SK-N-SH (cell line): ENCODE results near the gene HOXB2. TPM values are rescaled to one million over a fixed set of nuclear protein-coding genes. Genes with fewer than 3 reads are reported as not detected.
A peak's percentile ranks its signal among the peaks of the same experiment; 100 is the strongest.

Experiments
- CTCF ChIA-PET: fragments of 300-600, 350-600 bp; formaldehyde crosslinking; extraction: SDS; loops from one replicate; lab custom pipeline; 2021; lab: Yijun Ruan, JAX
- POLR2A ChIA-PET: fragments of 350-600 bp; sonication (Branson Sonifier 250); formaldehyde crosslinking; extraction: SDS; loops from one replicate; lab custom pipeline; 2020; ENCODE audit warnings: antibody characterized with exemption, inconsistent platforms; lab: Yijun Ruan, JAX
- DNase-seq: peaks from one replicate; pipeline ENCODE4 v3.0.0; 2012
- H2AFZ ChIP-seq: fragments of 200-600 bp; sonication (generic); 2 replicates; pipeline ENCODE4 v1.8.1; 2016; ENCODE audit warnings: antibody characterized with exemption, mild to moderate bottlenecking, low read depth
- H3F3A ChIP-seq: fragments of 200-600 bp; sonication (generic); replicated peaks from 2 replicates; pipeline ENCODE3; 2016; ENCODE audit warnings: antibody characterized with exemption, mild to moderate bottlenecking; ENCODE audit not compliant: insufficient read depth
- H3K27ac ChIP-seq, 2 experiments: fragments of 200-500 bp in 1 of 2; fragments of 200-600 bp in 1 of 2; sonication (Bioruptor generic) in 1 of 2; sonication (generic), shearing (Covaris generic) in 1 of 2; 2 replicates each; pipeline versions ENCODE4 v1.5.1 to v1.6.1; 2014 to 2016; ENCODE audit warnings: low read depth in 2 of 2, inconsistent platforms in 1 of 2, low read length in 1 of 2, mild to moderate bottlenecking in 1 of 2, mixed read lengths in 1 of 2
- H3K27me3 ChIP-seq: fragments of 200-600 bp; sonication (generic), shearing (Covaris generic); 2 replicates; pipeline ENCODE4 v1.6.1; 2016; ENCODE audit warnings: mixed run types; ENCODE audit not compliant: insufficient read depth
- H3K36me3 ChIP-seq, 2 experiments: fragments of 200-500 bp in 1 of 2; fragments of 200-600 bp in 1 of 2; sonication (Bioruptor generic) in 1 of 2; sonication (generic) in 1 of 2; replicated peaks in 1 of 2; 2 replicates each; pipeline versions ENCODE3 to v1.5.1; 2014 to 2016; ENCODE audit warnings: low read length in 1 of 2, mild to moderate bottlenecking in 1 of 2; ENCODE audit not compliant: insufficient read depth in 2 of 2, control insufficient read depth in 1 of 2
- H3K4me1 ChIP-seq, 2 experiments: fragments of 200-500 bp in 1 of 2; fragments of 200-600 bp in 1 of 2; sonication (Bioruptor generic) in 1 of 2; sonication (generic), shearing (Covaris generic) in 1 of 2; 2 replicates each; pipeline versions ENCODE4 v1.5.1 to v1.6.1; 2014 to 2016; ENCODE audit warnings: low read depth in 1 of 2, low read length in 1 of 2, mixed run types in 1 of 2; ENCODE audit not compliant: insufficient read depth in 2 of 2, control insufficient read depth in 1 of 2
- H3K4me2 ChIP-seq: fragments of 200-600 bp; sonication (generic), shearing (Covaris generic); 2 replicates; pipeline ENCODE4 v1.6.1; 2017; ENCODE audit warnings: mixed run types
- H3K4me3 ChIP-seq, 2 experiments: fragments of 200-500 bp in 1 of 2; fragments of 200-600 bp in 1 of 2; sonication (Bioruptor generic) in 1 of 2; sonication (generic), shearing (Covaris generic) in 1 of 2; 2 replicates each; pipeline versions ENCODE4 v1.5.1 to v1.8.1; 2014 to 2016; ENCODE audit warnings: low read depth in 2 of 2, inconsistent platforms in 1 of 2, low read length in 1 of 2, mild to moderate bottlenecking in 1 of 2, mixed read lengths in 1 of 2, moderate library complexity in 1 of 2
- H3K79me2 ChIP-seq: fragments of 200-600 bp; sonication (generic); 2 replicates; pipeline ENCODE4 v1.8.1; 2017; ENCODE audit warnings: mild to moderate bottlenecking; ENCODE audit not compliant: insufficient read depth
- H3K9ac ChIP-seq: fragments of 200-600 bp; sonication (generic); 2 replicates; pipeline ENCODE4 v1.6.1; 2017; ENCODE audit warnings: mixed run types
- H3K9me2 ChIP-seq: fragments of 200-600 bp; sonication (generic); 2 replicates; pipeline ENCODE4 v1.6.1; 2017; ENCODE audit warnings: mixed run types
- H3K9me3 ChIP-seq: fragments of 200-600 bp; sonication (generic); 2 replicates; pipeline ENCODE4 v1.6.1; 2017; ENCODE audit warnings: mixed run types, mild to moderate bottlenecking, moderate library complexity
- H4K20me1 ChIP-seq: fragments of 200-600 bp; sonication (generic); 2 replicates; pipeline ENCODE4 v1.6.1; 2017; ENCODE audit warnings: mild to moderate bottlenecking, mixed run types; ENCODE audit not compliant: insufficient read depth
- CHD2 ChIP-seq: fragments of 150-350 bp; IDR thresholded peaks from 2 replicates; pipeline ENCODE4 v1.6.1; 2018; ENCODE audit warnings: low read length; ENCODE audit not compliant: partially characterized antibody
- FOSL2 ChIP-seq: IDR thresholded peaks from 2 replicates; pipeline ENCODE4 v1.4.0; 2012; ENCODE audit warnings: low read depth, mild to moderate bottlenecking, moderate library complexity, borderline replicate concordance
- FOXM1 ChIP-seq: IDR thresholded peaks from 2 replicates; pipeline ENCODE4 v1.4.0; 2012; ENCODE audit warnings: low read depth, mild to moderate bottlenecking
- IRF3 ChIP-seq: fragments of 150-350 bp; IDR thresholded peaks from 2 replicates; pipeline ENCODE4 v1.6.1; 2016; ENCODE audit warnings: mild to moderate bottlenecking, low read depth, low read length
- NFIC ChIP-seq: IDR thresholded peaks from 2 replicates; pipeline ENCODE4 v1.4.0; 2012; ENCODE audit warnings: borderline replicate concordance
- NRF1 ChIP-seq: IDR thresholded peaks from 2 replicates; pipeline ENCODE4 v1.6.1; 2012; ENCODE audit warnings: low read depth, mild to moderate bottlenecking, low read length
- POLR2AphosphoS5 ChIP-seq: IDR thresholded peaks from 2 replicates; pipeline ENCODE4 v1.6.1; 2012; ENCODE audit warnings: low read depth, low read length
- RCOR1 ChIP-seq: fragments of 150-350 bp; IDR thresholded peaks from 2 replicates; pipeline ENCODE4 v1.6.1; 2017; ENCODE audit warnings: antibody characterized with exemption, low read length
- REST ChIP-seq: IDR thresholded peaks from 2 replicates; pipeline ENCODE4 v1.6.1; 2012; ENCODE audit warnings: mild to moderate bottlenecking, low read depth, low read length, moderate library complexity
- SIN3A ChIP-seq: IDR thresholded peaks from 2 replicates; pipeline ENCODE4 v1.6.1; 2012; ENCODE audit warnings: low read depth, mild to moderate bottlenecking, low read length, moderate library complexity, borderline replicate concordance
- TAF1 ChIP-seq: IDR thresholded peaks from 2 replicates; pipeline ENCODE4 v1.6.1; 2012; ENCODE audit warnings: low read depth, mild to moderate bottlenecking, low read length, moderate library complexity, borderline replicate concordance
- TEAD4 ChIP-seq: IDR thresholded peaks from 2 replicates; pipeline ENCODE4 v1.4.0; 2012; ENCODE audit warnings: mild to moderate bottlenecking, borderline replicate concordance; ENCODE audit not compliant: insufficient read depth
- WGBS: methylation state at CpG from one replicate; pipeline ENCODE4 v1.1.6; 2017; ENCODE audit warnings: low lambda C conversion rate; 5-methylcytosine and 5-hydroxymethylcytosine counted together
- polyA plus RNA-seq, 3 experiments: library from polyadenylated mRNA; depleted of rRNA; stranded (reverse); fragments of >200 nt; gene quantifications; 2 replicates each; pipeline ENCODE4 v1.2.3, GENCODE V29; 2012

HOXB2 gene
- polyA plus RNA-seq, 1 of the 3 experiments (the other 2 are of a cell fraction), result 1.9 TPM

GRCh38 chr17:48513666-48514455 is 31.0 kb downstream of the HOXB2 start:
- WGBS, result 13% methylated on average over 6 of the region's 6 CpGs
- CTCF ChIA-PET, result interaction anchor here (1.3 kb wide), 1 partner anchor 164 kb away, joined by 3 read pairs; no protein-coding TSS in a partner anchor

GRCh38 chr17:48513097-48513496 is 31.8 kb downstream of the HOXB2 start:
- ChIA-PET CTCF (no interaction called here), POLR2A (no interaction called here)
- no peaks in the 10 kb centered on the region for H3K9me3 ChIP-seq
- H3K9me2 ChIP-seq, result no peaks in the 10 kb centered on the region
- peaks cover 80% of the 10 kb centered on the region for H3K27me3 ChIP-seq
- H3F3A ChIP-seq, result no peaks in the 10 kb centered on the region
- no peak overlapping the region for H3K27ac ChIP-seq
- no peak overlapping the region for H2AFZ ChIP-seq
- H3K4me2 ChIP-seq, result 0 out of 2 replicates have a peak overlapping the region, but pooled peaks have one; percentile 23
- no peak for DNase-seq
- no peaks in the 10 kb centered on the region for H3K36me3 ChIP-seq
- 14% methylated on average over 7 of the region's 7 CpGs for WGBS
- no peak overlapping the region for H3K9ac ChIP-seq
- H3K79me2 ChIP-seq, result no peaks in the 10 kb centered on the region
- no peaks in the 10 kb centered on the region for H3K4me1 ChIP-seq
- no peak overlapping the region for H3K4me3 ChIP-seq
- no peaks in the 10 kb centered on the region for H4K20me1 ChIP-seq
- TF ChIP-seq NFIC (no peak), CHD2 (no peak), FOXM1 (no peak), FOSL2 (no peak), TEAD4 (no peak), REST (no peak), NRF1 (no peak), SIN3A (no peak), POLR2AphosphoS5 (no peak)

More at GRCh38 chr17:48513666-48514455, 31.0 kb downstream of the HOXB2 start:
- Histone ChIP-seq H3K27me3 (peaks cover 80% of the 10 kb centered on the region), H3K27ac (no peak overlapping the region), H4K20me1 (no peaks in the 10 kb centered on the region), H2AFZ (no peak overlapping the region), H3K9me3 (no peaks in the 10 kb centered on the region), H3K4me2 (no peak overlapping the region), H3K79me2 (no peaks in the 10 kb centered on the region), H3K4me1 (no peaks in the 10 kb centered on the region), H3K36me3 (no peaks in the 10 kb centered on the region), H3K9ac (no peak overlapping the region), H3F3A (no peaks in the 10 kb centered on the region), H3K9me2 (no peaks in the 10 kb centered on the region), H3K4me3 (no peak overlapping the region)
- POLR2A ChIA-PET, result no interaction called here
- no peak for TF ChIP-seq TAF1
- no peak for TF ChIP-seq IRF3
- TF ChIP-seq RCOR1, result no peak
- TF ChIP-seq REST, result no peak
- DNase-seq, result no peak
